ENCODE data around the gene PTK6. TPM values are rescaled to one million over a fixed set of nuclear protein-coding genes. Genes with fewer than 3 reads are reported as not detected.

PTK6 gene
- total and polyA plus RNA-seq, 2 donors, result 2.8 to 3.4 TPM

- no peak for DNase-seq (ENCODE audit: extremely low spot score)
- H3K36me3 ChIP-seq (ENCODE audit: insufficient read depth), result peaks cover 2% of the 10 kb centered on the region
- H3K4me3 ChIP-seq (ENCODE audit: low read depth, low read length), result no peak overlapping the region
- H3K4me1 ChIP-seq (ENCODE audit: insufficient read depth), result no peaks in the 10 kb centered on the region
- H3K27ac ChIP-seq (ENCODE audit: low read depth), result no peak overlapping the region
- WGBS, result 92% methylated on average over 45 of the region's 45 CpGs
Observed at GRCh38 chr20:63555661-63556381, 18.6 kb upstream of the PTK6 start.

DNA sequence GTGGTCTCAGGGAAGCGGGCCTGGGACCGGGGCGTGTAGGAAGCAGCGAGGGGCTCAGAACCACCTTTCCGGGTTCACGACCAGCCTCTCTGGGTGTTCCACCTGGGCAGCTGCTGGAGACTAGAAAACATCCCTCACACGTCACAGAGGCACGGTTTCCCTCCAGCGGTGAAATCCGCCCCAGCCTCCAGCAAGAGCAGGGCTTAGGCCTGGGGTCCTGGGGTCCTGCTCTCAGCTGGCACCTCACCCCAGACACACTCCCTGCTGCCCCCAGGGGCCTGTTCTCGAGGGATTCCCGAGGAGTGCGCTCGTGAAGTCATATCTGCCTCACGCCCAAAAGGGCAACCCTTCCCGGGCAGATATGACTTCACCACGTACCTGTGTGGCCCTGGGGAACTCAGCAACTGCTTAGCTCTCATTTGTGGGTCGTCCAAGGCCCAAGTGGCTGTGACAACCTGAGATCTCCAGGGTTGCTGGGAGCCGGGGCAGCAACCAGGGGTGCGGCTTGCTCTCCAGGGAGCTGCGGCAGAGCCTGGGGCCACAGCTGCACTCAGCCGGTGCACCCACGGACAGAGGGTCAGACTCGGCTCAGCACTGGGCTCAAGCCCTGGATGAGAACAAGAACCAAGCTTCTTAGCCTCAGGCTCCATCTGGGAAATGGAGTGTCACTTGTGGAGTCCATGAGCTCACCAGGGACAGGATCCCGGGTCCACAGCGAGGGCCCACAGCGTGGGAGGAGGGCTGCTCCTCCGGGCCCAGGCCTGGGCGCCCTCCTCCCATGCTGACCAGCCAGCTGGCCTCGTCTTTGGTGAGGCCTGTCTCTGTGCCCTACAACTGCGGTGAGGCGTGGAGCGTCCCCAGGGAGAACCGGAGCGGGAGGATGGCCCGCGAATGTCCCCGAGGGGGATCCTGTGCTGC lies 17.4 kb upstream of the PTK6 start:
- no peak overlapping the region for H3K27ac ChIP-seq (ENCODE audit: low read depth)
- 75% methylated on average over 38 of the region's 38 CpGs for WGBS
- H3K36me3 ChIP-seq (ENCODE audit: insufficient read depth), result peaks cover 2% of the 10 kb centered on the region
- no peak for DNase-seq (ENCODE audit: extremely low spot score)
- peak overlapping the region; percentile 47 for H3K4me3 ChIP-seq (ENCODE audit: low read depth, low read length)
- no peaks in the 10 kb centered on the region for H3K4me1 ChIP-seq (ENCODE audit: insufficient read depth)

GRCh38 chr20:63553933-63554290 lies 16.7 kb upstream of the PTK6 start, which contains the start of gene FNDC11:
FNDC11 (plus strand) TSS chr20:63554159; CDS start chr20:63555664, 1,505 bp downstream.
- H3K4me3 ChIP-seq (ENCODE audit: low read depth, low read length), result peak within 1 kb of the TSS; percentile 47
- WGBS, result 1% methylated on average over 34 of the region's 34 CpGs
- DNase-seq (ENCODE audit: extremely low spot score), result no peak
- peaks cover 2% of the 10 kb centered on the region for H3K36me3 ChIP-seq (ENCODE audit: insufficient read depth)
- H3K27ac ChIP-seq (ENCODE audit: low read depth), result peak within 1 kb of the TSS; percentile 13
- H3K4me1 ChIP-seq (ENCODE audit: insufficient read depth), result no peaks in the 10 kb centered on the region

GRCh38 chr20:63553251-63553932 lies 16.2 kb upstream of the PTK6 start:
- H3K36me3 ChIP-seq (ENCODE audit: insufficient read depth), result no peaks in the 10 kb centered on the region
- peak overlapping the region; percentile 13 for H3K27ac ChIP-seq (ENCODE audit: low read depth)
- no peaks in the 10 kb centered on the region for H3K4me1 ChIP-seq (ENCODE audit: insufficient read depth)
- peak overlapping the region; percentile 47 for H3K4me3 ChIP-seq (ENCODE audit: low read depth, low read length)
- no peak for DNase-seq (ENCODE audit: extremely low spot score)
- 2% methylated on average over 37 of the region's 37 CpGs for WGBS

- Histone ChIP-seq H3K4me3 (ENCODE audit: low read depth, low read length) (no peak overlapping the region), H3K27ac (ENCODE audit: low read depth) (no peak overlapping the region), H3K4me1 (ENCODE audit: insufficient read depth) (no peaks in the 10 kb centered on the region), H3K36me3 (ENCODE audit: insufficient read depth) (no peaks in the 10 kb centered on the region)
- DNase-seq (ENCODE audit: extremely low spot score), result no peak
- WGBS, result 35% methylated on average over 15 of the region's 15 CpGs
Observed at GRCh38 chr20:63552481-63553249, 15.5 kb upstream of the PTK6 start.

- Histone ChIP-seq H3K4me1 (ENCODE audit: insufficient read depth) (no peaks in the 10 kb centered on the region), H3K27ac (ENCODE audit: low read depth) (no peak overlapping the region), H3K36me3 (ENCODE audit: insufficient read depth) (no peaks in the 10 kb centered on the region), H3K4me3 (ENCODE audit: low read depth, low read length) (no peak overlapping the region)
- WGBS, result 41% methylated on average over 9 of the region's 9 CpGs
- no peak for DNase-seq (ENCODE audit: extremely low spot score)
Observed at GRCh38 chr20:63551068-63551467, 13.9 kb upstream of the PTK6 start.

DNA sequence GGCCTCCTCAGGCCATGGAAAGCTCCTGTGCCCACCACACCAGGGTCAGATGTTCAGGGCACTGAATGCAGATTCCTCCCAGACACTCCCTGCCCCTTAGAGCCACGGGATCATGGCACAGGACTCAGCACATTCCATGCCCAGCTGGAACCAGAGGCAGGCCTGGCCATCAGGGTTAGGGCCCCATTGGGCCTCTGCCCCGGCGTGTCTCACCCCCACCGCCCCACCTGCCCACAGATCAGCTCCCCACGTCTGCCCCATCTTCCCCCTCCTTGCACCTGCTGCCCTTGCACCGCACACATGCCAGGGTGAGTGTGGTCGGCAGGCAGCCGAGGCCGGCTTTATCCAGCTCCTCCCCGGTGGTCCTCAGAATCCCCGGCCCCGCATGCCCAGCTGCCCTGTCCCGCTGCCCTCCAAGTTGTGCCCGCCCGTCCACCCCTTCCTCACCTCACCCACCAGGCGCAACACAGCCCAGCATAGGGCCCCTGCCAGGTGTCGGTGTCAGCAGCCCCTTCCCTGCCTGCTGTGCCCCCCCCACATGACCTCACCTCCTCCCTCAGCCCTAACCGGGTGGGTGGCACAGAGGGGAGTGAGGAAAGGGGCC lies 12.6 kb upstream of the PTK6 start:
- DNase-seq (ENCODE audit: extremely low spot score), result no peak
- Histone ChIP-seq H3K27ac (ENCODE audit: low read depth) (no peak overlapping the region), H3K36me3 (ENCODE audit: insufficient read depth) (no peaks in the 10 kb centered on the region), H3K4me1 (ENCODE audit: insufficient read depth) (no peaks in the 10 kb centered on the region), H3K4me3 (ENCODE audit: low read depth, low read length) (no peak overlapping the region)
- WGBS, result 83% methylated on average over 18 of the region's 18 CpGs

- H3K4me1 ChIP-seq (ENCODE audit: insufficient read depth), result no peaks in the 10 kb centered on the region
- H3K36me3 ChIP-seq (ENCODE audit: insufficient read depth), result no peaks in the 10 kb centered on the region
- 16% methylated on average over 18 of the region's 25 CpGs for WGBS
- DNase-seq (ENCODE audit: extremely low spot score), result no peak
- H3K4me3 ChIP-seq (ENCODE audit: low read depth, low read length), result no peak overlapping the region
- no peak overlapping the region for H3K27ac ChIP-seq (ENCODE audit: low read depth)
Observed at GRCh38 chr20:63549019-63549418, 11.8 kb upstream of the PTK6 start.

- WGBS, result 30% methylated on average over 11 of the region's 11 CpGs
- DNase-seq (ENCODE audit: extremely low spot score), result no peak
- no peaks in the 10 kb centered on the region for H3K4me1 ChIP-seq (ENCODE audit: insufficient read depth)
- H3K27ac ChIP-seq (ENCODE audit: low read depth), result no peak overlapping the region
- H3K4me3 ChIP-seq (ENCODE audit: low read depth, low read length), result no peak overlapping the region
- no peaks in the 10 kb centered on the region for H3K36me3 ChIP-seq (ENCODE audit: insufficient read depth)
Observed at GRCh38 chr20:63548542-63548941, 11.4 kb upstream of the PTK6 start.

GRCh38 chr20:63547725-63548480 lies 10.7 kb upstream of the PTK6 start, which contains the start of gene SRMS:
SRMS (minus strand) TSS chr20:63547749; CDS start chr20:63547463, 286 bp downstream.
- DNase-seq (ENCODE audit: extremely low spot score), result no peak
- no peak within 1 kb of the TSS for H3K4me3 ChIP-seq (ENCODE audit: low read depth, low read length)
- H3K4me1 ChIP-seq (ENCODE audit: insufficient read depth), result no peaks in the 10 kb centered on the region
- WGBS, result 50% methylated on average over 35 of the region's 35 CpGs
- H3K27ac ChIP-seq (ENCODE audit: low read depth), result no peak within 1 kb of the TSS
- no peaks in the 10 kb centered on the region for H3K36me3 ChIP-seq (ENCODE audit: insufficient read depth)

DNA sequence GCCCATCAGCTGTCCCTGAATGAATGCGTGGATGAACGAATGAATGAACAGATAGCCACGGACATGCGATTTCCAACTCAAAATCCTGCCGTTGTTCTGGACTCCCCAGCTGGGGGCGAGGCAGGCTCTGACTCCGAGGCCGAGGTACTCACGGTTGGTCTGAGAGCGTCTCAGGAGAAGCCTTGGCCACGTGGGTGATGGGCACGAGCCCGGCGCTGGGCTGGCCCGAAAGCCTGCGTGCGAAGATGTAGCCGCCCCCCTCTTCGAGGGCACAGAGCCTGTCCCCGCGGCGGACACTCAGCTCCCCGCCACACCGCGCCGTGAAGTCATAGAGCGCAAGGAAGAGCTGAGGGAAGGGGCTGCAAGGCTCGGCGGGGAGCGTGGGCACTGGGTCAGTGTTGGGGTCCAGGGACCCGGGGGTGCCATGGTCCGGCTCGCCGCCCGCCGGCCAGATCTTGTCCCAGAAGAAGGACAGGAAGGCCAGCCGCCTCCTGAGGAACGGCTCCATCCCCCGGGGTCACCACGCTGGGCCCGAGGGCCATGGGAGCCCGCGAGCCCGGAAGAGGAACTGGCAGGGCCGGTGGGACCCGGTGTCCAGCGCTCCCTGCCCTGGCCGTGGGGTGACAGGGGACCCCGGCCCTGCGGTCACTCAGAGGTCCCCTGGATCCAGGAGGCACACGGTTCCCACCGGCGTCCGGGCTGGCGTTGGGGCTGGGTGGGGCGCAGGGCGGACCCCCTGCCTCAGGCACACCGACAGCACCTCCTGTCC lies 10.0 kb upstream of the PTK6 start:
- H3K27ac ChIP-seq (ENCODE audit: low read depth), result no peak overlapping the region
- no peaks in the 10 kb centered on the region for H3K36me3 ChIP-seq (ENCODE audit: insufficient read depth)
- H3K4me3 ChIP-seq (ENCODE audit: low read depth, low read length), result no peak overlapping the region
- 59% methylated on average over 58 of the region's 58 CpGs for WGBS
- H3K4me1 ChIP-seq (ENCODE audit: insufficient read depth), result no peaks in the 10 kb centered on the region
- DNase-seq (ENCODE audit: extremely low spot score), result no peak

Measured in urinary bladder (tissue), 4 donors.